ENCODE data around the gene GPATCH4.

GPATCH4 gene

DNA sequence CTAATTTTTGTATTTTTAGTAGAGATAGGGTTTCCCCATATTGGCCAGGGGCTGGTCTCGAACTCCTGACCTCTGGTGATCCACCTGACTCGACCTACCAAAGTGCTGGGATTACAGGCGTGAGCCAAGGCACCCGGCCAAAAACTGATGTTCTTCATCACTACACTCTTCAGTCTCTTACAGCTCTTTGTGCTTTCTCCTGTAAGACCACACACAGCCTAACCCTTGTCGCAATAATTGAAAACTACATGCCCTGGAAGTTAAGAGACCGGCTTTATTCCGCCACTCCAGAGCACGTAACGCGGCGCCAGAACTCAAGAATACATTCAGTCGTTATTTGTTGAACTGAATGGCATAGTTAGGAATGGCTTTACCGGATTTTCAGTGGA, 552 bp downstream of the GPATCH4 start:
- FAIRE-seq (no peak), DNase-seq (ENCODE audit: insufficient read length, low spot score) (no peak)
- TF ChIP-seq PAX5 (IDR thresholded peaks at IDR 0.05; ENCODE audit: insufficient read depth, low read length, severe bottlenecking) (no peak), POU2F2 (IDR thresholded peaks at IDR 0.05; ENCODE audit: low read depth, low read length) (no peak), TAF1 (IDR thresholded peaks at IDR 0.05; ENCODE audit: low read depth, low read length) (no peak), POLR2A (IDR thresholded peaks at IDR 0.05; ENCODE audit: low read depth, low read length) (no peak), SPI1 (IDR thresholded peaks at IDR 0.05; ENCODE audit: low read depth, low read length) (no peak), POLR2AphosphoS5 (IDR thresholded peaks at IDR 0.05; ENCODE audit: low read depth, low read length) (no peak)

DNA sequence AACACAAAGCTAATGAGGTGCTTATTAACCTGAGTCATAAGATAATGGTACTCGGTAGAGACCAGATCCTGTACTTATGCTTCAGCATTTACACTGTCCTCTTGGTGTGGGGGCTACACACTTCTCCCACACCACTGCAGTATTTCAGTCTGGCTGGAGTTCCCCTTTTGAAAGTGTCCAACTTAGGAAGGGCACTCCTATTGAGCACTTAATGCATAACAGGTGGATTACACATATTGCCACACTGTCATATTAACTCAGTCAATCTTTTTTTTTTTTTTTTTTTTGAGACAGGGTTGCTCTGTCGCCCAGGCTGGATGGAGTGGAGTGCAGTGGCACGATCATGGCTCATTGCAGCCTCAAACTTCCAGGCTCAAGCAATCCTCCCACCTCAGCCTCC, 1.5 kb downstream of the GPATCH4 start:
- DNase-seq (ENCODE audit: insufficient read length, low spot score) (no peak), FAIRE-seq (no peak)
- peak; percentile 77 for TF ChIP-seq SPI1 (IDR thresholded peaks at IDR 0.05; ENCODE audit: low read depth, low read length)
- no peak for TF ChIP-seq POLR2A (IDR thresholded peaks at IDR 0.05; ENCODE audit: low read depth, low read length)

DNA sequence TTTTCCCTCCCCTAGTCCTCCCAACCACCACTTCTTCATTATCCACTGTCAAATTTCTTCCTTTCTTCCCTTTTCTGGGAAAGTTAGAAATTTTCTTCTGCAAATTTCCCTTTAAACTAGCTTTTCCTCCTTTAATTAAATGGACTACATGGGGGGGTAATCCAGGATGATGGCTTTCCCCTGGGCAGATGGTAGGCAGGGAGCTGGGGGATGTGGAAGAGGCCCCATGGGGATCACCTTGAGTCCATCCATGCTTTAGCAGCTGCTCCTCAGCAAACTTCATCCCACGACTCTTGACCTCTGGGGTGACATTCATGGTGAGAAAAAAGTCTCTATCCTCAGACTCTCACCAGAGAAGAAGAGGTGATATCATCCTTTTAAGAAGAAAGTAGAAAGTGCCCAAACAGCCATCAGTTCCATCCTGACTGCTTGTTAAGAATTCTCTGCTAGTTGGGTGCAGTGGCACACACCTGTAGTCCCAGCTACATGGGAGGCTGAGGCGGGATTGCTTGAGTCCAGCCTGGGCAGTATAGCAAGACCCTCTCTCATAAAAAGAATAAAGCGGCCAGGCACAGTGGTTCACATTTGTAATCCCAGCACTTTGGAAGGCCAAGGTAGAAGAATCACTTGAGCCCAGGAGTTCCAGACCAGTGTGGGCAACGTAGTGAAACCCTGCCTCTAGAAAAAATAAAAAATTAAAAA, 2.4 kb downstream of the GPATCH4 start:
- no peak for TF ChIP-seq POLR2A (IDR thresholded peaks at IDR 0.05; ENCODE audit: low read depth, low read length)
- no peak for TF ChIP-seq TAF1 (IDR thresholded peaks at IDR 0.05; ENCODE audit: low read depth, low read length)
- no peak for TF ChIP-seq SPI1 (IDR thresholded peaks at IDR 0.05; ENCODE audit: low read depth, low read length)
- TF ChIP-seq PAX5 (IDR thresholded peaks at IDR 0.05; ENCODE audit: insufficient read depth, low read length, severe bottlenecking): no peak
- no peak for TF ChIP-seq POLR2AphosphoS5 (IDR thresholded peaks at IDR 0.05; ENCODE audit: low read depth, low read length)
- TF ChIP-seq POU2F2 (IDR thresholded peaks at IDR 0.05; ENCODE audit: low read depth, low read length): no peak
- no peak for DNase-seq (ENCODE audit: insufficient read length, low spot score)
- FAIRE-seq: no peak

DNA sequence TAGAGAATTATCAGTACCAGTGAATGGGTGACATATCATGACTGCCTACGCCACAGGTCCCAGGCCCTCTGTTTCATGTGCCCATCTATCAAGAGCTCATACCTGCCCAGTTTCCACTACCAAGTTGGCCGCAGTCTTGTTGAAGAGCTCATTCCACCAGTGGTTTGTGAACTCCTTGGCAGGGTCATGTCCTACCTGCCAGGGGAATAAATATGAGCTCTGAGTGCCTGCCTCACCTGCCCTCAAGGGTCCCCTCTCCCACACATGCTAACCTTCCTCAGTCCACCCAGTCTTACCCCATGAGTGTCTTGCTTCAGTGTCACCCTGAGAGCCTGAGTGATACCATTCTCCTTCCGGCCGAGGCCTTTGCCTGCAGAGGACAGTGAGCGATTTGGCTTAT, 3.2 kb downstream of the GPATCH4 start:
- DNase-seq (ENCODE audit: insufficient read length, low spot score) (no peak), FAIRE-seq (no peak)
- TF ChIP-seq POLR2A (IDR thresholded peaks at IDR 0.05; ENCODE audit: low read depth, low read length) (no peak), POU2F2 (IDR thresholded peaks at IDR 0.05; ENCODE audit: low read depth, low read length) (no peak), POLR2AphosphoS5 (IDR thresholded peaks at IDR 0.05; ENCODE audit: low read depth, low read length) (no peak), SPI1 (IDR thresholded peaks at IDR 0.05; ENCODE audit: low read depth, low read length) (no peak), TAF1 (IDR thresholded peaks at IDR 0.05; ENCODE audit: low read depth, low read length) (no peak), PAX5 (IDR thresholded peaks at IDR 0.05; ENCODE audit: insufficient read depth, low read length, severe bottlenecking) (no peak)

DNA sequence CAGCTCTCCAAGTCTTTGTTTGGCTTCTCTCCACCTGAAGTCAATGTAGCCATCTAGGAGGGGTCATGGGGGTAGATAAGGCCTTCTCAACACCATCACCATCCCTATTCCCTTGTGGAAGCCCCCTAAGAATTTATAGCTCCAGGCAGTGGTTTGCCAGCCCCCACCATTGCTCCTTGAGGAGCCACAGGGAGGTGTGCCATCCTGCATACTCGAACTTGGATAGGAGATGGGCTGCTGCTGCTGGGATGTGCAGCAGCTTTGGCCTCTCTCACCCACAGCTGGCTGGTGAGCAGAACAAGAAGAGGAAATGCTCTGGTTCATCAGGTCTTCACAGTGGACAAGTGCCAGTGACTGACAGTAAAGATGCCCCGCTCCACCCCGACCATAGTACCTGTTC, 4.9 kb downstream of the GPATCH4 start:
- FAIRE-seq (no peak), DNase-seq (ENCODE audit: insufficient read length, low spot score) (no peak)
- TF ChIP-seq POLR2AphosphoS5 (IDR thresholded peaks at IDR 0.05; ENCODE audit: low read depth, low read length) (no peak), POLR2A (IDR thresholded peaks at IDR 0.05; ENCODE audit: low read depth, low read length) (no peak), PAX5 (IDR thresholded peaks at IDR 0.05; ENCODE audit: insufficient read depth, low read length, severe bottlenecking) (no peak), SPI1 (IDR thresholded peaks at IDR 0.05; ENCODE audit: low read depth, low read length) (no peak), TAF1 (IDR thresholded peaks at IDR 0.05; ENCODE audit: low read depth, low read length) (no peak), POU2F2 (IDR thresholded peaks at IDR 0.05; ENCODE audit: low read depth, low read length) (no peak)

DNA sequence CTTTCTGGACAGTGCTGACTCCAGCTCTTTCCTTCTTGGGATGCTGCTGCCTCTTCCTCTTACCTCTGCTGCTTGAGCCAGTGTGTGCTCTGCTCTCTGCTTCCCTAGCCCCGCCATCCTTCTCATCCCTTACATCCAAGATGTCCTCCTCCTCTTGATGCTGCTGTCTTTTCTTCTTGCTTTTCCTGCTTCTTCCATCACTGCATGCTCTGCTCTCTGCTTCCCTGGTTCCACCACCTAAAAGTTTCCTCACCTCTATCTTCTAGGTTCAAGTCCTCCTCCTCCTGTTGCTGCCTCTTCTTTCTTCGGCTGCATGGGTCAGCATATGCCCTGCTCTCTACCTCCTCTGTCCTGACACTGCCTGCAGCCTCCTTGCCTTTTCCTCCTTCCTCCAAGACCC, 6.3 kb downstream of the GPATCH4 start:
- FAIRE-seq (no peak), DNase-seq (ENCODE audit: insufficient read length, low spot score) (no peak)
- TF ChIP-seq POLR2AphosphoS5 (IDR thresholded peaks at IDR 0.05; ENCODE audit: low read depth, low read length) (peak; percentile 65), POLR2A (IDR thresholded peaks at IDR 0.05; ENCODE audit: low read depth, low read length) (no peak), PAX5 (IDR thresholded peaks at IDR 0.05; ENCODE audit: insufficient read depth, low read length, severe bottlenecking) (no peak), POU2F2 (IDR thresholded peaks at IDR 0.05; ENCODE audit: low read depth, low read length) (no peak)

DNA sequence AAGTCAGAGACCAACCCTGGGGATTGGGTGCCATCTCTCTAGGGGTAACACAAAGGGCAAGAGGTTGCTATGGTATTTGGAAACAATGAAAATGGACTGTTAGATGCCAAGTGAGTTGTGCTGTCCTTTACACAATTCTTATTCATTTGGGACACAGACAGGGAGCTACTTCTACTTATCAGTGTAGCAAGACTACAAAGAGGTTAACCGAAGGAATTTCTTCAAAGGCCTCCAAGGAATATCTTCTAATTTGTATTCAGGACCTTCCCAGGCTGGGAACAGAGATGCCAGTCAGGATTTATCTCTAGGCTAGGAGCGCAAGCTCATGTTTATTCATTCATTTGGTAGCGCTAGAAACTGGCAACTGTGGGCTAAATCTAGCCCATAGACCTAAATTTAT, 7.1 kb downstream of the GPATCH4 start:
- no peak for FAIRE-seq
- TF ChIP-seq POLR2AphosphoS5 (IDR thresholded peaks at IDR 0.05; ENCODE audit: low read depth, low read length) (no peak), PAX5 (IDR thresholded peaks at IDR 0.05; ENCODE audit: insufficient read depth, low read length, severe bottlenecking) (no peak), SPI1 (IDR thresholded peaks at IDR 0.05; ENCODE audit: low read depth, low read length) (no peak), POLR2A (IDR thresholded peaks at IDR 0.05; ENCODE audit: low read depth, low read length) (no peak), POU2F2 (IDR thresholded peaks at IDR 0.05; ENCODE audit: low read depth, low read length) (no peak), TAF1 (IDR thresholded peaks at IDR 0.05; ENCODE audit: low read depth, low read length) (no peak)
- no peak for DNase-seq (ENCODE audit: insufficient read length, low spot score)

DNA sequence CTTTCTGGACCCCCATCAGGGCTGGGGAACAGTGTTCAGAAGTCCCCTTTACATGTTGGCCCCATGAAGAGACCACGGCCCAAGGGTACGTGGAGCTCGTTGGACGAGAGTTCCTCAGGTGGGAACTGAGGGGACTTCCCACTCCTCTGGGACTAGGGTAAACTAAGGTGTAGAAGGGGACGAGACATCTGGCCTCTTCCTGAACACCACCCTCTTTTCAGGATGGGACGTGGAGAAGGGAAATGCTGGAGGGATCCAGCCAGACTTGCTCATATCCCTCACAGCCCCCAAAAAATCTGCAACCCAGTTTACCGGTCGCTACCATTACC, 7.7 kb downstream of the GPATCH4 start:
- no peak for FAIRE-seq
- DNase-seq (ENCODE audit: insufficient read length, low spot score): no peak
- no peak for TF ChIP-seq PAX5 (IDR thresholded peaks at IDR 0.05; ENCODE audit: insufficient read depth, low read length, severe bottlenecking)
- peak; percentile 13; the same call in 1 of the 2 replicates for TF ChIP-seq POLR2A (IDR thresholded peaks at IDR 0.05; ENCODE audit: low read depth, low read length)

DNA sequence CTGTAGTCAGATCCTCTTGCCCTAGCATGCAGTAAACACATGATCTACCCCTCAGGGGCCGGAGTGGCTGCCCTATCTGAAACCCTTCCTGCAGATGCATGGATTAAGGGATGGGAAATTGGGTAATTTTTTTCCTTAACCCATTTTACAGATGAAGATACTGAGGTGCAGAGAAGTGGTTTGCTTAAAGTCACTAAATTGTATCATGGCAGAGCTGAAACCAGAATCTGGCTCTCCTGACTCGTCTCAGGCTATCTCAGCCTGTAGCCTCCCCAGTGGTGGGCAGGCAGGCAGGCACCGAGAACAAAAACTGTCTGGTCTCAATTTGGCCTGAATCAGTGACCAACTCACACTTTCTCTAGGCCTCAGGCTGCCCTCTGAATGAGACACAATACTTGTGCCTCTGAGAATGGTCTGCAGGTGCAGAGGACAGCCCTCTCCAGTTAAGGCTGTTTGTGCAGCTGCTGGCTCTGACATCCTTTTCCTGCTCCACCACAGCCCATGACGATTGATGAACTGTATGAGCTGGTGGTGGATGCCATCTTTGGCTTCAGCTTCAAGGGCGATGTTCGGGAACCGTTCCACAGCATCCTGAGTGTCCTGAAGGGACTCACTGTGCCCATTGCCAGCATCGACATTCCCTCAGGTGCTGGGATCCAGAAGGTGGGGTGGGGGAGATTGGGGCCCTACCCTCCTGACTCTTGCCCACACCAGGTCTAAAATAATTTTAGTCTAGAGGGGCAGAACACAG, 8.2 kb downstream of the GPATCH4 start:
- DNase-seq (ENCODE audit: insufficient read length, low spot score) (no peak), FAIRE-seq (no peak)
- TF ChIP-seq POLR2A (IDR thresholded peaks at IDR 0.05; ENCODE audit: low read depth, low read length): peak; percentile 19; the same call in 1 of the 2 replicates
- TF ChIP-seq POLR2AphosphoS5 (IDR thresholded peaks at IDR 0.05; ENCODE audit: low read depth, low read length): no peak

DNA sequence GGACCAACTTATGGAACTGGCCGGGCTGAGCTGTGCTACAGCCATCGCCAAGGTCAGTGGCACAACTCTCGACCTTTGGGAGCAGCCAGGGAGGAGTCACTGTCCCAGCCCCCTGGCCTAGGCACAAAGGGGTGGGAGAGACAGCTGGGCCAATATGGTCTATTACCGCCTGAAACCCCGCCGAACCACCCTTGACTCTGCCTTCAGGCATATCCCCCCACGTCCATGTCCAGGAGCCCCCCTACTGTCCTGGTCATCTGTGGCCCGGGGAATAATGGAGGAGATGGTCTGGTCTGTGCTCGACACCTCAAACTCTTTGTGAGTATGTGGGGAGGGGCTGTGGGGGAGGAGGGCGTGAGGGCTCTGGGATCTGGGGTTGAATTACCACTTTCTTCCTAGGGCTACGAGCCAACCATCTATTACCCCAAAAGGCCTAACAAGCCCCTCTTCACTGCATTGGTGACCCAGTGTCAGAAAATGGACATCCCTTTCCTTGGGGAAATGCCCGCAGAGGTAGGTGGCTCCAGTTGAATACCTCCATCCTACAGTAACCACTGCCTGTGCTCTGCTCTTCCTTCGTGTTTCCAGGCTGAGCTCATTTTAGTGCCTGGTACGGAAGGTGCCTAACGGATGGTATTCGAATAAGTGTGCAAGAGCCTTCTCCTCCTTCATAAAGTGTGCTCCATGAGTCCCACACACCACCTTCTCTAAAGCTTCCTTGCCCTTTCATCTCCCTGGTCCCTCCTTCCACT, 8.9 kb downstream of the GPATCH4 start:
- DNase-seq (ENCODE audit: insufficient read length, low spot score): no peak
- FAIRE-seq: no peak
- TF ChIP-seq POLR2AphosphoS5 (IDR thresholded peaks at IDR 0.05; ENCODE audit: low read depth, low read length) (peak; percentile 68; the same call in 1 of the 2 replicates), POLR2A (IDR thresholded peaks at IDR 0.05; ENCODE audit: low read depth, low read length) (peak; percentile 61), SPI1 (IDR thresholded peaks at IDR 0.05; ENCODE audit: low read depth, low read length) (no peak)

Measured in GM12891 (cell line).